Activated CD8-positive, alpha-beta memory T cell treated with anti-CD3 and anti-CD28 coated beads, Interleukin-2, amount 10 ng/mL, durations not matched to agents 7 days and 5 days (primary cell): Measurements from ENCODE around the gene MEIOSIN. TPM values are rescaled to one million over a fixed set of nuclear protein-coding genes. Genes with fewer than 3 reads are reported as not detected.

Source experiments
- ATAC-seq: fragments of 150-1000 bp; cut with Tn5 transposase; one replicate; pipeline ENCODE4 v1.10.0; 2021; ENCODE audit warnings: moderate library complexity
- CTCF ChIA-PET: fragments of 350-600 bp; sonication (Branson Sonifier 250); formaldehyde crosslinking; loops from one replicate; lab custom pipeline; 2021; ENCODE audit warnings: antibody characterized with exemption; lab: Charles Lee
- DNase-seq: peaks from one replicate; pipeline ENCODE4 v3.0.0-alpha.2; 2020
- H3K27ac Mint-ChIP-seq: one replicate; pipeline ENCODE4 v1.8.0; 2021; ENCODE audit warnings: mild to moderate bottlenecking, mixed read lengths
- H3K27me3 Mint-ChIP-seq: one replicate; pipeline ENCODE4 v1.8.0; 2021; ENCODE audit warnings: mixed read lengths
- H3K36me3 Mint-ChIP-seq: one replicate; pipeline ENCODE4 v1.8.0; 2021; ENCODE audit warnings: mild to moderate bottlenecking, mixed read lengths
- H3K4me1 Mint-ChIP-seq: one replicate; pipeline ENCODE4 v1.8.0; 2021; ENCODE audit warnings: mixed read lengths
- H3K4me3 Mint-ChIP-seq: one replicate; pipeline ENCODE4 v1.8.0; 2021; ENCODE audit warnings: mild to moderate bottlenecking, moderate library complexity, mixed read lengths
- H3K9me3 Mint-ChIP-seq: one replicate; pipeline ENCODE4 v1.8.0; 2022; ENCODE audit warnings: low read depth, mixed read lengths
- total RNA-seq, 2 experiments: library from RNA; stranded (reverse); gene quantifications; one replicate each; pipeline ENCODE4 v1.2.3, GENCODE V29; 2021

Gene MEIOSIN
- total RNA-seq, 2 experiments from 2014 or later: not detected

GRCh38 chr19:45770192-45771101 is 37.2 kb downstream of the MEIOSIN start:
- CTCF ChIA-PET: interaction anchor here (0.9 to 7.9 kb wide), 31 partner anchors 10 to 577 kb away, joined by 3 to 338 read pairs (median 6); partner anchors contain the start of genes DMPK, DMWD, FBXO46 and IRF2BP1
- peaks cover 13% of the 10 kb centered on the region for H3K4me1 Mint-ChIP-seq
- peak overlapping the region; percentile 78 for H3K4me3 Mint-ChIP-seq
- ATAC-seq (peak; percentile 73), DNase-seq (peak; percentile 92)
- H3K27ac Mint-ChIP-seq: peak overlapping the region; percentile 84
- no peaks in the 10 kb centered on the region for H3K9me3 Mint-ChIP-seq
- H3K36me3 Mint-ChIP-seq: no peaks in the 10 kb centered on the region
- peaks cover 12% of the 10 kb centered on the region for H3K27me3 Mint-ChIP-seq

- DNase-seq (no peak), ATAC-seq (no peak)
- Mint-ChIP-seq H3K4me3 (no peak overlapping the region), H3K9me3 (no peaks in the 10 kb centered on the region), H3K27ac (no peak overlapping the region), H3K36me3 (no peaks in the 10 kb centered on the region), H3K27me3 (peaks cover 10% of the 10 kb centered on the region), H3K4me1 (peaks cover 13% of the 10 kb centered on the region)
- CTCF ChIA-PET: interaction anchor here (0.9 to 7.9 kb wide), 9 partner anchors 10 to 146 kb away, joined by 3 to 338 read pairs (median 10); partner anchors contain the start of genes DMPK, DMWD and RSPH6A
These were observed 38.2 kb downstream of the MEIOSIN start for GRCh38 chr19:45771311-45771933.

GRCh38 chr19:45772130-45772840 is 39.0 kb downstream of the MEIOSIN start:
- Mint-ChIP-seq H3K4me3 (no peak overlapping the region), H3K36me3 (no peaks in the 10 kb centered on the region), H3K9me3 (no peaks in the 10 kb centered on the region), H3K27me3 (peaks cover 6% of the 10 kb centered on the region), H3K27ac (no peak overlapping the region), H3K4me1 (peaks cover 13% of the 10 kb centered on the region)
- DNase-seq: no peak
- no peak for ATAC-seq
- CTCF ChIA-PET: interaction anchor here (0.9 to 7.9 kb wide), 5 partner anchors 9 to 110 kb away, joined by 3 to 338 read pairs (median 4); partner anchors contain the start of genes DMPK, DMWD and SYMPK

- Mint-ChIP-seq H3K4me1 (peaks cover 13% of the 10 kb centered on the region), H3K9me3 (no peaks in the 10 kb centered on the region), H3K27me3 (peaks cover 2% of the 10 kb centered on the region), H3K27ac (no peak overlapping the region), H3K36me3 (peaks cover 1% of the 10 kb centered on the region), H3K4me3 (no peak overlapping the region)
- CTCF ChIA-PET: interaction anchor here (1.2 to 7.9 kb wide), 6 partner anchors 10 to 91 kb away, joined by 3 to 338 read pairs (median 4); partner anchors contain the start of genes DMPK, DMWD and SYMPK
- no peak for DNase-seq
- ATAC-seq: no peak
These were observed 39.7 kb downstream of the MEIOSIN start for GRCh38 chr19:45772912-45773311.

DNA sequence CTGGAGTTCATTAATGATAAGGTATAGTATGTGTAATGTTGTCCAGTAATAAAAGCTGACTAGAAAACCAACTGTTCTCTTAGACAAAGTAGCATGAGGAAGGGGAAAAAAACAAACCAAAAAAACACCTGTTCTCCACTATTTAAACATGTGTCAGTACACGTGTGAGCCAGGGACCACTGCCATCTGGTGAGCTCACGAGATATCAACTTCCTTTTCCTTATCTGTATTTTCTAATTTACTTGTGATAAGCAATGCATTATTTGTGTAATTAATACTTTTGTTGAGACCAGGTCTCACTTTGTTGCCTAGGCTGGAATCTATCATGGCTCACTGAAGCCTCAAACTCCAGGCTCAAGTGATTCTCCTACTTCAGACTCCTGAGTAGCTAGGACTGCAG is 40.1 kb downstream of the MEIOSIN start:
- peaks cover 15% of the 10 kb centered on the region for H3K4me1 Mint-ChIP-seq
- H3K9me3 Mint-ChIP-seq: no peaks in the 10 kb centered on the region
- H3K4me3 Mint-ChIP-seq: no peak overlapping the region
- H3K36me3 Mint-ChIP-seq: peaks cover 2% of the 10 kb centered on the region
- CTCF ChIA-PET: interaction anchor here (1.2 to 7.9 kb wide), 6 partner anchors 9 to 91 kb away, joined by 3 to 338 read pairs (median 4); partner anchors contain the start of genes DMPK, DMWD and SYMPK
- DNase-seq (no peak), ATAC-seq (no peak)
- H3K27me3 Mint-ChIP-seq: no peaks in the 10 kb centered on the region
- H3K27ac Mint-ChIP-seq: no peak overlapping the region

GRCh38 chr19:45774765-45775164 is 41.5 kb downstream of the MEIOSIN start:
- CTCF ChIA-PET: interaction anchor here (7.9 kb wide), 1 partner anchor 23 kb away, joined by 338 read pairs; the partner anchor contains the start of gene DMWD
- H3K27ac Mint-ChIP-seq: no peak overlapping the region
- H3K4me3 Mint-ChIP-seq: no peak overlapping the region
- H3K27me3 Mint-ChIP-seq: peaks cover under 1% of the 10 kb centered on the region
- peaks cover 2% of the 10 kb centered on the region for H3K36me3 Mint-ChIP-seq
- H3K9me3 Mint-ChIP-seq: no peaks in the 10 kb centered on the region
- peaks cover 22% of the 10 kb centered on the region for H3K4me1 Mint-ChIP-seq
- DNase-seq (no peak), ATAC-seq (no peak)

DNA sequence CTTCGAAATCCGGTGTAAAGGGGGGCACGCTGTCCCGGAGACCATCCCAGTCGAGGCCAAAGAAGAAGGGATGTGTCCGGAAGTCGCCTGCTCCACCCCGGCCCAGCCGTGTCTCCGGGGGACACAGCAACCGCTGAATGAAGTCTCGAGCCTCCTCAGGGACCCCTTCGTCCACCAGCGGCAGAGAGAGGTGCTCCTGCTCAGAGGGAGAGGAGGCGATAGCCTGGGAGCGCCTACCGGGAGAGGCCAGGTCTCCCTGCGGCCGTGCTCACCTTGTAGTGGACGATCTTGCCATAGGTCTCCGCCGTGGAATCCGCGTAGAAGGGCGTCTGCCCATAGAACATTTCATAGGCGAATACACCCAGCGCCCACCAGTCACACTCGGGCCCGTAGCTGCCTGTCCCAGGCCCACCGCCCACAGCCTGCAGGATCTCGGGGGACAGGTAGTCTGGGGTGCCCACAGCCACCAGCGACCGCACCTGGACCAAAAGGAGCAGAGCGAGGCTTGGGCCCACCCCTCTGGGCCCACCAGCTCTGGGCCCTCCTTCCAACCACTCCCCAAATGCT is 44.2 kb downstream of the MEIOSIN start:
- Mint-ChIP-seq H3K9me3 (no peaks in the 10 kb centered on the region), H3K4me3 (no peak overlapping the region), H3K27me3 (peaks cover 10% of the 10 kb centered on the region), H3K36me3 (peaks cover 2% of the 10 kb centered on the region), H3K27ac (no peak overlapping the region), H3K4me1 (peaks cover 13% of the 10 kb centered on the region)
- ATAC-seq (no peak), DNase-seq (no peak)
- CTCF ChIA-PET: interaction anchor here (1.1 to 8.5 kb wide), 3 partner anchors 8 to 85 kb away, joined by 4 to 94 read pairs (median 9); partner anchors contain the start of genes QPCTL and SIX5

DNA sequence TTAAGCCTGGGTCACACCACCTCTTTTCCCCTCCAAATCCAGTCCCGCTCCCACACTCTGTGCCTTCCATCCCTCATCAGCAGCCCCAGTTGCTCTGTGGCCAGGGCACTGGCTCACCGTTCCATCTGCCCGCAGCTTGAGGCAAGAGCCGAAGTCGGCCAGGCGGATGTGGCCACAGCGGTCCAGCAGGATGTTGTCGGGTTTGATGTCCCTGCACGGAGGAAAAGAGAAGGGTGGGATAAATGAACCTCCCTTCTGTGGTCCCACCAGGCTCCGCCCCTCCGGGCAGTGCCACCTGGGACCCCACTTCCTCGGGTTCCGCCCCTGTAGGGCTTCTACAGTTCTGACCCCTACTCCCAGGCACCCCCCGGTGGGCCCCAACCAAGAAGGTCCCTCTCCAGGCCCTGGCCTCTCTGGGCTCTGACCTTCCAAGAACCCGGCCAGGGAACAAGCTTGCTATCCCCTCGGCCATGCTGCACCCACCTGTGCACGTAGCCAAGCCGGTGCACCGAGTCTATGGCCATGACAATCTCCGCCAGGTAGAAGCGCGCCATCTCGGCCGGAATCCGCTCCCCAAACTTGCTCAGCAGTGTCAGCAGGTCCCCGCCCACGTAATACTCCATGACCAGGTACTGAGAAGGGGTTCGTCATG is 44.9 kb downstream of the MEIOSIN start:
- CTCF ChIA-PET: interaction anchor here (1.7 to 8.5 kb wide), 3 partner anchors 9 to 23 kb away, joined by 6 to 94 read pairs (median 9); partner anchors contain the start of gene SIX5
- H3K27me3 Mint-ChIP-seq: peaks cover 10% of the 10 kb centered on the region
- no peaks in the 10 kb centered on the region for H3K9me3 Mint-ChIP-seq
- no peak for DNase-seq
- ATAC-seq: no peak
- H3K4me1 Mint-ChIP-seq: peaks cover 13% of the 10 kb centered on the region
- no peak overlapping the region for H3K27ac Mint-ChIP-seq
- peaks cover 2% of the 10 kb centered on the region for H3K36me3 Mint-ChIP-seq
- H3K4me3 Mint-ChIP-seq: no peak overlapping the region

DNA sequence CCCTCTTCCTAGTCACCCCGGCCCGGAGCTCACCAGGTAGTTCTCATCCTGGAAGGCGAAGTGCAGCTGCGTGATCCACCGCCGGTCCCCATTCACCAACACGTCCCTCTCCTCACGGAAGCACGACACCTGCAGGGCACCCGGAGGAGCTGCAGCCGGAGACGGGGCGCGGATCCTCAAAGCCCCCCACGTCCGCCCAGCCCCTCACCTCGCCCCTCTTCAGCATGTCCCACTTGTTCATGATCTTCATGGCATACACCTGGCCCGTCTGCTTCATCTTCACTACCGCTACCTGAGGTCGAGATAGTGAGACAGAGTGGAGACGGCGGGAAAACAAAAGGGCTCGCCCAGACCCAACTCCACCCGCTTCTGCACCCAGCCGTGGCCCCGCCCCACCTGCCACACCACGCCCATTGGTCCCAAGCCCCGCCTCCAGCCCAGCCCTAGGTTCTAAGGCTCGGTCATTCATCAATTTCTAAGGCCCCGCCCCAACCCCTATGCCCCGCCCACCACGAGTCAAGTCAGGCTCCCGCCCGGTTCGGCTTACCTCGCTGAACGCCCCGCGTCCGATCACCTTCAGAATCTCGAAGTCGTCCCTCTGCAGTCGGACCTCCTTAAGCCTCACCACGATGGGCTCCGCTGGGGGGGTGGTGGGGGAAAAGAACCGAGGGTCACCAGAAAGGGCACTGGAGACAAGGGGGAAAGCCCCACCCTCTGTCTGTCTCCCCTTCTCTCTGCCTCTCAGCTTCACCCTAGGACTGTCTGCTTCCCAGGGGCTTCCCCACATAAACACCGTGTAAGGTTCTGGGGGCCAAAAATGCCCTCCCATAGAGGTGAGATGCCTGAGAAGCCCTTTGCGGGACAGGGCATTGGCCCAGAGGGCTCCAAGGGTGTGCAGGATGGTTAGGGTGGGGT is 46.2 kb downstream of the MEIOSIN start:
- Mint-ChIP-seq H3K4me3 (peak overlapping the region; percentile 64), H3K9me3 (no peaks in the 10 kb centered on the region), H3K27ac (no peak overlapping the region), H3K27me3 (peaks cover 10% of the 10 kb centered on the region), H3K4me1 (peaks cover 13% of the 10 kb centered on the region), H3K36me3 (peaks cover 2% of the 10 kb centered on the region)
- CTCF ChIA-PET: interaction anchor here (1.0 to 8.5 kb wide), 13 partner anchors 10 to 102 kb away, joined by 3 to 94 read pairs (median 5); partner anchors contain the start of genes DMWD, FBXO46 and SIX5
- peak; percentile 96 for DNase-seq
- peak; percentile 97 for ATAC-seq

DNA sequence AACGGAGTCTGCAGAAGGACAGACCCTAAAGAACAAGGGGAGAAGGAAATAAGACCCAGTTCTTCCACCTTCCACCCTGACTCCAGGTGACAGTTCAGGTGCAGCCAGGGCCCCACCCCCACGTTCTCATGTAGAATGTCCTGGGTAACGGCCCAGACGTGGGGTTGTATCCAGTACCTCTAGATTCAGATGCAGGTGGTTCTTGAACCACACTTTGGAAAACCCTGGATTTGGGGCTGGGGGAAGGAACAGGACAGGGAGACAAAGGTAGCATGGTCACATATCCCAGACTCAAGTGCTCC is 46.9 kb downstream of the MEIOSIN start:
- ATAC-seq (no peak), DNase-seq (no peak)
- Mint-ChIP-seq H3K4me3 (no peak overlapping the region), H3K27ac (no peak overlapping the region), H3K27me3 (peaks cover 10% of the 10 kb centered on the region), H3K9me3 (no peaks in the 10 kb centered on the region), H3K36me3 (peaks cover 2% of the 10 kb centered on the region), H3K4me1 (peaks cover 13% of the 10 kb centered on the region)
- CTCF ChIA-PET: interaction anchor here (1.3 to 8.5 kb wide), 6 partner anchors 9 to 101 kb away, joined by 3 to 94 read pairs (median 8); partner anchors contain the start of gene SIX5
